ENCODE measurements around the gene NUP210. TPM values are rescaled to one million over a fixed set of nuclear protein-coding genes. Genes with fewer than 3 reads are reported as not detected.

Gene NUP210
- total and polyA plus RNA-seq, 2 of the 13 experiments (the other 11 are each of a cell fraction or from before 2014, with no cell fraction given): 31.6 to 35.2 TPM

GRCh38 chr3:13288732-13289718 is 131.1 kb downstream of the NUP210 start:
- no peak for ATAC-seq
- DNase-seq (ENCODE audit: low spot score): no peak
- H2AFZ ChIP-seq (ENCODE audit: low read length): no peak overlapping the region
- POLR2A ChIA-PET: no interaction called here
- no peaks in the 10 kb centered on the region for H4K20me1 ChIP-seq (ENCODE audit: insufficient read depth, low read length)
- BruUV-seq (replicated peaks): no TSS peak
- WGBS (ENCODE audit: low lambda C conversion rate): 33% methylated on average over 7 of the region's 10 CpGs
- peaks cover 14% of the 10 kb centered on the region for H3K9me3 ChIP-seq (ENCODE audit: low read length)
- H3K9ac ChIP-seq (ENCODE audit: insufficient read depth, low read depth, low read length): no peak overlapping the region
- peaks cover 2 to 48% of the 10 kb centered on the region in 2 experiments; a peak in 3 of 5 replicates for H3K27me3 ChIP-seq (ENCODE audit: control insufficient read depth in 1 of 2, insufficient read depth in 2 of 2, low read length in 2 of 2)
- in situ Hi-C loops (cut with HindIII; ENCODE audit: extremely low pct_ligation_motif_present, low pct_unique_long_range_greater_than_20kb) (no loop called here), intact Hi-C loops (cut with micrococcal nuclease; ENCODE audit: unreplicated experiment) (no loop called here)
- no peak overlapping the region for H3K4me2 ChIP-seq (ENCODE audit: low read depth, low read length)
- H3K36me3 ChIP-seq (replicated peaks in 1 of 2; ENCODE audit: control insufficient read depth in 1 of 2, insufficient read depth in 2 of 2, low read length in 2 of 2): no peaks in the 10 kb centered on the region
- TF ChIP-seq RARA (CRISPR knock-in tag; IDR thresholded peaks at IDR 0.05): 0 out of 2 replicates have a peak, but pooled peaks have one; percentile 24
- TF ChIP-seq ZNF136 (CRISPR knock-in tag; IDR thresholded peaks at IDR 0.05; ENCODE audit: low read depth): no peak
- no peak overlapping the region for H3K4me3 ChIP-seq (replicated peaks in 1 of 3; ENCODE audit: insufficient read depth in 1 of 3, low read depth in 2 of 3, low read length in 3 of 3)
- no peaks in the 10 kb centered on the region for H3K79me2 ChIP-seq (ENCODE audit: insufficient read depth, low read length)
- no peak for FAIRE-seq
- CTCF ChIA-PET (ENCODE audit: low intra/inter-chr PET ratio, low total read pairs): no interaction called here
- H3K4me1 ChIP-seq (ENCODE audit: insufficient read depth, low read length): peaks cover 28% of the 10 kb centered on the region
- H3K27ac ChIP-seq (ENCODE audit: extremely low read length, insufficient read depth, low read length): no peak overlapping the region

GRCh38 chr3:13287833-13288232 is 132.3 kb downstream of the NUP210 start:
- no peaks in the 10 kb centered on the region for H4K20me1 ChIP-seq (ENCODE audit: insufficient read depth, low read length)
- ATAC-seq (no peak), FAIRE-seq (no peak), DNase-seq (ENCODE audit: low spot score) (no peak)
- CTCF ChIA-PET (ENCODE audit: low intra/inter-chr PET ratio, low total read pairs): no interaction called here
- in situ Hi-C loops (cut with HindIII; ENCODE audit: extremely low pct_ligation_motif_present, low pct_unique_long_range_greater_than_20kb): no loop called here
- H3K36me3 ChIP-seq (replicated peaks in 1 of 2; ENCODE audit: control insufficient read depth in 1 of 2, insufficient read depth in 2 of 2, low read length in 2 of 2): no peaks in the 10 kb centered on the region
- H3K27me3 ChIP-seq (ENCODE audit: control insufficient read depth in 1 of 2, insufficient read depth in 2 of 2, low read length in 2 of 2): peaks cover 2 to 39% of the 10 kb centered on the region in 2 experiments; a peak in 3 of 5 replicates
- H3K79me2 ChIP-seq (ENCODE audit: insufficient read depth, low read length): peaks cover 4% of the 10 kb centered on the region
- BruUV-seq (replicated peaks): no TSS peak
- POLR2A ChIA-PET: no interaction called here
- peaks cover 36% of the 10 kb centered on the region for H3K4me1 ChIP-seq (ENCODE audit: insufficient read depth, low read length)
- H2AFZ ChIP-seq (ENCODE audit: low read length): no peak overlapping the region
- H3K4me3 ChIP-seq (replicated peaks in 1 of 3; ENCODE audit: insufficient read depth in 1 of 3, low read depth in 2 of 3, low read length in 3 of 3): no peak overlapping the region
- 41% methylated on average over 4 of the region's 4 CpGs for WGBS (ENCODE audit: low lambda C conversion rate)
- H3K9ac ChIP-seq (ENCODE audit: insufficient read depth, low read depth, low read length): no peak overlapping the region
- intact Hi-C loops (cut with micrococcal nuclease; ENCODE audit: unreplicated experiment): no loop called here
- no peak overlapping the region for H3K4me2 ChIP-seq (ENCODE audit: low read depth, low read length)
- H3K9me3 ChIP-seq (ENCODE audit: low read length): peaks cover 14% of the 10 kb centered on the region
- TF ChIP-seq ZNF101 (CRISPR knock-in tag; IDR thresholded peaks at IDR 0.05; ENCODE audit: borderline replicate concordance, low read depth): no peak
- TF ChIP-seq FOXP1 (IDR thresholded peaks at IDR 0.05): no peak
- no peak for TF ChIP-seq FOXP1 (CRISPR knock-in tag; IDR thresholded peaks at IDR 0.05)
- TF ChIP-seq ZNF605 (CRISPR knock-in tag; IDR thresholded peaks at IDR 0.05): no peak
- no peak for TF ChIP-seq ARNTL (CRISPR knock-in tag; IDR thresholded peaks at IDR 0.05)
- TF ChIP-seq EHMT2 (IDR thresholded peaks at IDR 0.05; ENCODE audit: borderline replicate concordance, low read depth, low read length): no peak
- no peak for TF ChIP-seq SRSF1 (optimal IDR thresholded peaks at IDR 0.05; ENCODE audit: low read depth, low read length)
- no peak for TF ChIP-seq TARDBP (CRISPR knock-in tag; IDR thresholded peaks at IDR 0.05)
- TF ChIP-seq SP140L (CRISPR knock-in tag; IDR thresholded peaks at IDR 0.05; ENCODE audit: borderline replicate concordance): no peak
- TF ChIP-seq ZNF557 (CRISPR knock-in tag; IDR thresholded peaks at IDR 0.05): no peak
- TF ChIP-seq HNRNPLL (IDR thresholded peaks at IDR 0.05; ENCODE audit: low read depth, low read length, poor library complexity, severe bottlenecking): no peak
- TF ChIP-seq ZSCAN25 (CRISPR knock-in tag; IDR thresholded peaks at IDR 0.05): no peak
- peak; percentile 45 for TF ChIP-seq MAFF (IDR thresholded peaks at IDR 0.05; ENCODE audit: low read depth, low read length)
- TF ChIP-seq MAFK (conservative IDR thresholded peaks at IDR 0.05 in 1 of 2, IDR thresholded peaks at IDR 0.05 in 1 of 2; ENCODE audit: low read length in 2 of 2): peak; percentile 53 to 58; a peak in 3 of 4 replicates
- no peak for TF ChIP-seq ZNF652 (CRISPR knock-in tag; IDR thresholded peaks at IDR 0.05; ENCODE audit: borderline replicate concordance, low read depth)
- H3K27ac ChIP-seq (ENCODE audit: extremely low read length, insufficient read depth, low read length): no peak overlapping the region

Measured in HepG2 (cell line).